ENCODE measurements around the gene GAB2. TPM values are rescaled to one million over a fixed set of nuclear protein-coding genes. Genes with fewer than 3 reads are reported as not detected.

Gene GAB2
- total RNA-seq, 4 donors from 2014 or later = 26.3 to 84.8 (median 26.6) TPM

GRCh38 chr11:78300108-78300839, 117.3 kb downstream of the GAB2 start:
- Histone ChIP-seq H3K4me3 (no peak overlapping the region), H3K36me3 (no peaks in the 10 kb centered on the region), H3K9me3 (no peaks in the 10 kb centered on the region), H3K27me3 (no peaks in the 10 kb centered on the region), H3K4me1 (peaks cover 0 to 27% (median 0%) of the 10 kb centered on the region in 3 donors), H3K27ac (no peak overlapping the region)
- no peak for ATAC-seq
- 95 to 100% methylated on average over 3 of the region's 5 CpGs for WGBS, 2 donors (ENCODE audit: low coverage in 1 of 2)
- no peak for TF ChIP-seq CTCF (IDR thresholded peaks at IDR 0.05)
- TF ChIP-seq EP300 (IDR thresholded peaks at IDR 0.05) = no peak
- no peak for TF ChIP-seq POLR2AphosphoS5 (IDR thresholded peaks at IDR 0.05)
- TF ChIP-seq POLR2A (IDR thresholded peaks at IDR 0.05) = no peak

GRCh38 chr11:78299000-78299710, 118.5 kb downstream of the GAB2 start:
- Histone ChIP-seq H3K27ac (no peak overlapping the region), H3K9me3 (no peaks in the 10 kb centered on the region), H3K4me1 (peaks cover 0 to 17% (median 0%) of the 10 kb centered on the region in 3 donors), H3K4me3 (no peak overlapping the region), H3K27me3 (no peaks in the 10 kb centered on the region), H3K36me3 (no peaks in the 10 kb centered on the region)
- no peak for ATAC-seq
- TF ChIP-seq POLR2A (IDR thresholded peaks at IDR 0.05) (no peak), POLR2AphosphoS5 (IDR thresholded peaks at IDR 0.05) (no peak), EP300 (IDR thresholded peaks at IDR 0.05) (no peak), CTCF (IDR thresholded peaks at IDR 0.05) (no peak)
- WGBS, 2 donors (ENCODE audit: low coverage in 1 of 2) = 77 to 89% methylated on average over 2 of the region's 2 CpGs

- H3K4me3 ChIP-seq = no peak overlapping the region
- H3K9me3 ChIP-seq = no peaks in the 10 kb centered on the region
- peaks cover 0 to 17% (median 0%) of the 10 kb centered on the region in 3 donors for H3K4me1 ChIP-seq
- no peaks in the 10 kb centered on the region for H3K36me3 ChIP-seq
- no peak overlapping the region for H3K27ac ChIP-seq
- TF ChIP-seq POLR2A (IDR thresholded peaks at IDR 0.05) (no peak), POLR2AphosphoS5 (IDR thresholded peaks at IDR 0.05) (no peak), EP300 (IDR thresholded peaks at IDR 0.05) (no peak), CTCF (IDR thresholded peaks at IDR 0.05) (no peak)
- ATAC-seq = no peak
- WGBS, 2 donors (ENCODE audit: low coverage in 1 of 2) = 80% methylated on average over 1 of the region's 1 CpG; no CpG with 5 or more reads in 1 of the 2 donors
- H3K27me3 ChIP-seq = no peaks in the 10 kb centered on the region
Observed at GRCh38 chr11:78298291-78298771, 119.3 kb downstream of the GAB2 start.

- Histone ChIP-seq H3K27me3 (no peaks in the 10 kb centered on the region), H3K4me1 (peaks cover 0 to 17% (median 0%) of the 10 kb centered on the region in 3 donors), H3K4me3 (no peak overlapping the region), H3K27ac (no peak overlapping the region), H3K36me3 (no peaks in the 10 kb centered on the region), H3K9me3 (no peaks in the 10 kb centered on the region)
- no peak for TF ChIP-seq POLR2AphosphoS5 (IDR thresholded peaks at IDR 0.05)
- no peak for TF ChIP-seq CTCF (IDR thresholded peaks at IDR 0.05)
- no peak for TF ChIP-seq POLR2A (IDR thresholded peaks at IDR 0.05)
- TF ChIP-seq EP300 (IDR thresholded peaks at IDR 0.05) = no peak
- ATAC-seq = no peak
- WGBS, 2 donors (ENCODE audit: low coverage in 1 of 2) = 81 to 84% methylated on average over 3 to 8 of the region's 8 CpGs
Observed at GRCh38 chr11:78295991-78296930, 121.4 kb downstream of the GAB2 start.
